K562 (cell line): ENCODE measurements around the gene SLC16A5. TPM values are rescaled to one million over a fixed set of nuclear protein-coding genes. Genes with fewer than 3 reads are reported as not detected.

Source experiments
- HDGF ChIP-seq: fragments of 450-650 bp; IDR thresholded peaks from 2 replicates; pipeline ENCODE4 v1.6.1; 2016
- MCM2 ChIP-seq: fragments of 450-650 bp; IDR thresholded peaks from 2 replicates; pipeline ENCODE4 v1.6.1; 2017; ENCODE audit warnings: low read depth, mild to moderate bottlenecking
- NCOA4 ChIP-seq: fragments of 450-650 bp; IDR thresholded peaks from 2 replicates; pipeline ENCODE4 v1.6.1; 2018; ENCODE audit warnings: mild to moderate bottlenecking; ENCODE audit not compliant: partially characterized antibody
- RCOR1 ChIP-seq, 2 experiments: IDR thresholded peaks; 2 replicates each; pipeline ENCODE4 v1.6.1; 2012; ENCODE audit warnings: low read depth in 2 of 2, low read length in 2 of 2, borderline replicate concordance in 1 of 2, improper control_type of control experiment in 1 of 2
- WHSC1 ChIP-seq: IDR thresholded peaks from one replicate; pipeline ENCODE4 v1.6.1; 2012; ENCODE audit warnings: low read length, control low read depth, inconsistent platforms
- polyA plus RNA-seq, 8 experiments: library from polyadenylated mRNA; depleted of rRNA in 4 of 8; stranded (reverse) in 5 of 8; unstranded in 3 of 8; fragments of >200 nt; fragmentation: Nextera tagmentation in 2 of 8; fragmentation: Illumina TruSeq in 1 of 8; extraction: Ambion mirVana in 2 of 8; extraction: Trizol in 1 of 8; gene quantifications; 2 replicates each; pipeline versions ENCODE4 v1.2.1 to v1.2.3, GENCODE V29; 2011 to 2014; ENCODE audit warnings: inconsistent platforms in 1 of 8, missing spikeins in 1 of 8
- total RNA-seq, 7 experiments: library from RNA; depleted of rRNA in 6 of 7; stranded (reverse); fragments of >200 nt in 6 of 7; fragmentation: Illumina TruSeq in 2 of 7; extraction: Trizol in 2 of 7; gene quantifications; 2 replicates each; pipeline versions ENCODE4 v1.2.1 to v1.2.3, GENCODE V29; 2011 to 2021; ENCODE audit warnings: low replicate concordance in 1 of 7
- TF ChIP-seq, protein P1 (sequence below): fragments of 450-650 bp; IDR thresholded peaks from 2 replicates; pipeline ENCODE4 v1.6.1; 2016; ENCODE audit warnings: mild to moderate bottlenecking, moderate library complexity
- TF ChIP-seq, protein P2 (sequence below), 2 experiments: IDR thresholded peaks; 2 replicates each; pipeline ENCODE4 v1.6.1; 2012; ENCODE audit warnings: improper control_type of control experiment in 2 of 2, low read depth in 2 of 2, low read length in 2 of 2, borderline replicate concordance in 1 of 2
- TF ChIP-seq, protein P3 (sequence below): sonication (generic); formaldehyde crosslinking; IDR thresholded peaks from 2 replicates; pipeline ENCODE4 v1.8.0; 2022; ENCODE audit warnings: mild to moderate bottlenecking, missing genetic modification reagents
- TF ChIP-seq, protein P4 (sequence below), 2 experiments: IDR thresholded peaks; 2 replicates each; pipeline ENCODE4 v1.6.1; 2011; ENCODE audit warnings: borderline replicate concordance in 1 of 2, control low read depth in 1 of 2, low read depth in 1 of 2, low read length in 1 of 2, mild to moderate bottlenecking in 1 of 2, mixed read lengths in 1 of 2, moderate library complexity in 1 of 2; ENCODE audit not compliant: insufficient read depth in 1 of 2, insufficient read length in 1 of 2, poor library complexity in 1 of 2, severe bottlenecking in 1 of 2; ENCODE audit errors: extremely low read depth in 1 of 2

Gene SLC16A5
- total and polyA plus RNA-seq, 9 of the 15 experiments (the other 6 are each of a cell fraction or from before 2014, with no cell fraction given), result 0.06 to 2.6 (median 0.91) TPM

DNA sequence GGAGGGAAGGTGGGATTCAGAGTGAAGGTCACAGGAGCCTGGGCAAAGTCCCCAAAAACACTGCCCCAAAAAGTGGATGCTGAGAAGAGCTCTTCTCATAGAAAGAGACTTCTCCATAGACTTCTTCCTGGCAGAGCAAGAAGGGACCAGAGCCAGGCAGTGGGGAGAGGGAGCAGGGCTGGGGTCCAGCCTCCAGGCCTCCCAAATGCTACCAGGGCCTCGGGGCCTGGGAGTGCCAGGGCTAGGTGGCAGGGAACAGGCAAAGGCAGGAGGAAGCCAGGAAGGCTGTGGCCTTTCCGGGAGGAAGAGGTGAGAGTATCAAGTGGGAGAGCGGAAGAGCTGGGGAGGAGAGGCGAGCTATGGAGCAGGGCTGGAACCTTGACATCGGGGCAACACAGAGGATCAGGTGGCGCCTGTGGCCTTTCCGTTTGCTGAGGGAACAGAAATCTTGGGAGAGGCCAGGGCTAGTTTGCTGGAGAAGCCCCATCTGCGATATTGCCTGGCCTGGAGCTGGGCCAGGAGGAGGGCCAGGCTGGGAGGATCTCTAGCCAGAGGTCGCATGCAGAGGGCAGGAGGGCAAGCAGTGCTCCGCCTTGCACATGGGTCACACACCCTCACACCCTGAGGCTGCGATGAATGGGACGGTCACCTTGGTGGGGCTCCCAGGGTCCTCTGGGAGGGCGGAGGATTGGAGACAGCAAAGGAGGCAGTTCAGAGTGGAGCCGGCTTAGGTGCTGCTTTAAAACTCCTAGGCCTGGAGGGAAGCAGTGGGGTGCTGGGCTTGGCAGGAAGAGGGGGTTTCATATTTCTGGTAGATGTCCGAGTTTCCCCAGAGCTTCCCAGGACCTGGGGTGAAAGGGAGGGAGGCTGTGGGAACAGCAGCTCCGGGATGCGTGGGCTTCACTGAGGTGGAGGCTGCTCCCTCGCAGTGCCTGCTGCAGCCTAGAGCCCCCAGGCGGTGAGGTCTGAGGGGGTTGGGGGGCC, 3.4 kb downstream of the SLC16A5 start (continued):
- TF ChIP-seq, protein P1, sequence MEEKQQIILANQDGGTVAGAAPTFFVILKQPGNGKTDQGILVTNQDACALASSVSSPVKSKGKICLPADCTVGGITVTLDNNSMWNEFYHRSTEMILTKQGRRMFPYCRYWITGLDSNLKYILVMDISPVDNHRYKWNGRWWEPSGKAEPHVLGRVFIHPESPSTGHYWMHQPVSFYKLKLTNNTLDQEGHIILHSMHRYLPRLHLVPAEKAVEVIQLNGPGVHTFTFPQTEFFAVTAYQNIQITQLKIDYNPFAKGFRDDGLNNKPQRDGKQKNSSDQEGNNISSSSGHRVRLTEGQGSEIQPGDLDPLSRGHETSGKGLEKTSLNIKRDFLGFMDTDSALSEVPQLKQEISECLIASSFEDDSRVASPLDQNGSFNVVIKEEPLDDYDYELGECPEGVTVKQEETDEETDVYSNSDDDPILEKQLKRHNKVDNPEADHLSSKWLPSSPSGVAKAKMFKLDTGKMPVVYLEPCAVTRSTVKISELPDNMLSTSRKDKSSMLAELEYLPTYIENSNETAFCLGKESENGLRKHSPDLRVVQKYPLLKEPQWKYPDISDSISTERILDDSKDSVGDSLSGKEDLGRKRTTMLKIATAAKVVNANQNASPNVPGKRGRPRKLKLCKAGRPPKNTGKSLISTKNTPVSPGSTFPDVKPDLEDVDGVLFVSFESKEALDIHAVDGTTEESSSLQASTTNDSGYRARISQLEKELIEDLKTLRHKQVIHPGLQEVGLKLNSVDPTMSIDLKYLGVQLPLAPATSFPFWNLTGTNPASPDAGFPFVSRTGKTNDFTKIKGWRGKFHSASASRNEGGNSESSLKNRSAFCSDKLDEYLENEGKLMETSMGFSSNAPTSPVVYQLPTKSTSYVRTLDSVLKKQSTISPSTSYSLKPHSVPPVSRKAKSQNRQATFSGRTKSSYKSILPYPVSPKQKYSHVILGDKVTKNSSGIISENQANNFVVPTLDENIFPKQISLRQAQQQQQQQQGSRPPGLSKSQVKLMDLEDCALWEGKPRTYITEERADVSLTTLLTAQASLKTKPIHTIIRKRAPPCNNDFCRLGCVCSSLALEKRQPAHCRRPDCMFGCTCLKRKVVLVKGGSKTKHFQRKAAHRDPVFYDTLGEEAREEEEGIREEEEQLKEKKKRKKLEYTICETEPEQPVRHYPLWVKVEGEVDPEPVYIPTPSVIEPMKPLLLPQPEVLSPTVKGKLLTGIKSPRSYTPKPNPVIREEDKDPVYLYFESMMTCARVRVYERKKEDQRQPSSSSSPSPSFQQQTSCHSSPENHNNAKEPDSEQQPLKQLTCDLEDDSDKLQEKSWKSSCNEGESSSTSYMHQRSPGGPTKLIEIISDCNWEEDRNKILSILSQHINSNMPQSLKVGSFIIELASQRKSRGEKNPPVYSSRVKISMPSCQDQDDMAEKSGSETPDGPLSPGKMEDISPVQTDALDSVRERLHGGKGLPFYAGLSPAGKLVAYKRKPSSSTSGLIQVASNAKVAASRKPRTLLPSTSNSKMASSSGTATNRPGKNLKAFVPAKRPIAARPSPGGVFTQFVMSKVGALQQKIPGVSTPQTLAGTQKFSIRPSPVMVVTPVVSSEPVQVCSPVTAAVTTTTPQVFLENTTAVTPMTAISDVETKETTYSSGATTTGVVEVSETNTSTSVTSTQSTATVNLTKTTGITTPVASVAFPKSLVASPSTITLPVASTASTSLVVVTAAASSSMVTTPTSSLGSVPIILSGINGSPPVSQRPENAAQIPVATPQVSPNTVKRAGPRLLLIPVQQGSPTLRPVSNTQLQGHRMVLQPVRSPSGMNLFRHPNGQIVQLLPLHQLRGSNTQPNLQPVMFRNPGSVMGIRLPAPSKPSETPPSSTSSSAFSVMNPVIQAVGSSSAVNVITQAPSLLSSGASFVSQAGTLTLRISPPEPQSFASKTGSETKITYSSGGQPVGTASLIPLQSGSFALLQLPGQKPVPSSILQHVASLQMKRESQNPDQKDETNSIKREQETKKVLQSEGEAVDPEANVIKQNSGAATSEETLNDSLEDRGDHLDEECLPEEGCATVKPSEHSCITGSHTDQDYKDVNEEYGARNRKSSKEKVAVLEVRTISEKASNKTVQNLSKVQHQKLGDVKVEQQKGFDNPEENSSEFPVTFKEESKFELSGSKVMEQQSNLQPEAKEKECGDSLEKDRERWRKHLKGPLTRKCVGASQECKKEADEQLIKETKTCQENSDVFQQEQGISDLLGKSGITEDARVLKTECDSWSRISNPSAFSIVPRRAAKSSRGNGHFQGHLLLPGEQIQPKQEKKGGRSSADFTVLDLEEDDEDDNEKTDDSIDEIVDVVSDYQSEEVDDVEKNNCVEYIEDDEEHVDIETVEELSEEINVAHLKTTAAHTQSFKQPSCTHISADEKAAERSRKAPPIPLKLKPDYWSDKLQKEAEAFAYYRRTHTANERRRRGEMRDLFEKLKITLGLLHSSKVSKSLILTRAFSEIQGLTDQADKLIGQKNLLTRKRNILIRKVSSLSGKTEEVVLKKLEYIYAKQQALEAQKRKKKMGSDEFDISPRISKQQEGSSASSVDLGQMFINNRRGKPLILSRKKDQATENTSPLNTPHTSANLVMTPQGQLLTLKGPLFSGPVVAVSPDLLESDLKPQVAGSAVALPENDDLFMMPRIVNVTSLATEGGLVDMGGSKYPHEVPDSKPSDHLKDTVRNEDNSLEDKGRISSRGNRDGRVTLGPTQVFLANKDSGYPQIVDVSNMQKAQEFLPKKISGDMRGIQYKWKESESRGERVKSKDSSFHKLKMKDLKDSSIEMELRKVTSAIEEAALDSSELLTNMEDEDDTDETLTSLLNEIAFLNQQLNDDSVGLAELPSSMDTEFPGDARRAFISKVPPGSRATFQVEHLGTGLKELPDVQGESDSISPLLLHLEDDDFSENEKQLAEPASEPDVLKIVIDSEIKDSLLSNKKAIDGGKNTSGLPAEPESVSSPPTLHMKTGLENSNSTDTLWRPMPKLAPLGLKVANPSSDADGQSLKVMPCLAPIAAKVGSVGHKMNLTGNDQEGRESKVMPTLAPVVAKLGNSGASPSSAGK, result peak; percentile 65
- TF ChIP-seq, protein P2, sequence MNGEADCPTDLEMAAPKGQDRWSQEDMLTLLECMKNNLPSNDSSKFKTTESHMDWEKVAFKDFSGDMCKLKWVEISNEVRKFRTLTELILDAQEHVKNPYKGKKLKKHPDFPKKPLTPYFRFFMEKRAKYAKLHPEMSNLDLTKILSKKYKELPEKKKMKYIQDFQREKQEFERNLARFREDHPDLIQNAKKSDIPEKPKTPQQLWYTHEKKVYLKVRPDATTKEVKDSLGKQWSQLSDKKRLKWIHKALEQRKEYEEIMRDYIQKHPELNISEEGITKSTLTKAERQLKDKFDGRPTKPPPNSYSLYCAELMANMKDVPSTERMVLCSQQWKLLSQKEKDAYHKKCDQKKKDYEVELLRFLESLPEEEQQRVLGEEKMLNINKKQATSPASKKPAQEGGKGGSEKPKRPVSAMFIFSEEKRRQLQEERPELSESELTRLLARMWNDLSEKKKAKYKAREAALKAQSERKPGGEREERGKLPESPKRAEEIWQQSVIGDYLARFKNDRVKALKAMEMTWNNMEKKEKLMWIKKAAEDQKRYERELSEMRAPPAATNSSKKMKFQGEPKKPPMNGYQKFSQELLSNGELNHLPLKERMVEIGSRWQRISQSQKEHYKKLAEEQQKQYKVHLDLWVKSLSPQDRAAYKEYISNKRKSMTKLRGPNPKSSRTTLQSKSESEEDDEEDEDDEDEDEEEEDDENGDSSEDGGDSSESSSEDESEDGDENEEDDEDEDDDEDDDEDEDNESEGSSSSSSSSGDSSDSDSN (IDR thresholded peaks at IDR 0.05; ENCODE audit: borderline replicate concordance in 1 of 2, low read depth in 2 of 2, low read length in 2 of 2), result 0 out of 4 replicates have a peak, but pooled peaks of 1 of the 2 experiments have one; percentile 24
- TF ChIP-seq MCM2 (no peak), NCOA4 (no peak), RCOR1 (IDR thresholded peaks at IDR 0.05; ENCODE audit: borderline replicate concordance in 1 of 2, low read depth in 2 of 2, low read length in 2 of 2) (peak in 1 of 2 experiments; percentile 39; a peak in 1 of 4 replicates), HDGF (no peak; the same call in 1 of the 2 replicates), WHSC1 (no peak)
- TF ChIP-seq, protein P3, sequence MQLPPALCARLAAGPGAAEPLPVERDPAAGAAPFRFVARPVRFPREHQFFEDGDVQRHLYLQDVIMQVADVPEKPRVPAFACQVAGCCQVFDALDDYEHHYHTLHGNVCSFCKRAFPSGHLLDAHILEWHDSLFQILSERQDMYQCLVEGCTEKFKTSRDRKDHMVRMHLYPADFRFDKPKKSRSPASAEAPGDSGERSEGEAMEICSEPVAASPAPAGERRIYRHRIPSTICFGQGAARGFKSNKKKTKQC (CRISPR knock-in tag), result no peak
- TF ChIP-seq, protein P4, sequence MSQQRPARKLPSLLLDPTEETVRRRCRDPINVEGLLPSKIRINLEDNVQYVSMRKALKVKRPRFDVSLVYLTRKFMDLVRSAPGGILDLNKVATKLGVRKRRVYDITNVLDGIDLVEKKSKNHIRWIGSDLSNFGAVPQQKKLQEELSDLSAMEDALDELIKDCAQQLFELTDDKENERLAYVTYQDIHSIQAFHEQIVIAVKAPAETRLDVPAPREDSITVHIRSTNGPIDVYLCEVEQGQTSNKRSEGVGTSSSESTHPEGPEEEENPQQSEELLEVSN (IDR thresholded peaks at IDR 0.05; ENCODE audit: borderline replicate concordance in 1 of 2, extremely low read depth in 1 of 2, insufficient read depth in 1 of 2, insufficient read length in 1 of 2, low read depth in 1 of 2, low read length in 1 of 2, poor library complexity in 1 of 2, severe bottlenecking in 1 of 2), result peak in 1 of 2 experiments; percentile 48
